Pons (tissue), 1 donor: ENCODE data around the gene RPP25.
"Not testable (repeated sequence)": the region's sequence is repeated elsewhere in the genome, so short reads cannot be mapped to it uniquely, and the experiment has no call there.

ENCODE experiments used
- DNase-seq: peaks from one replicate; pipeline ENCODE4 v3.0.0-alpha.2; 2016; ENCODE audit warnings: low spot score

Gene RPP25

GRCh38 chr15:74917676-74918075 is 38.9 kb downstream of the RPP25 start:
- DNase-seq = no peak

- not testable (repeated sequence) for DNase-seq
Observed at GRCh38 chr15:74913799-74914198, 42.8 kb downstream of the RPP25 start.

DNA sequence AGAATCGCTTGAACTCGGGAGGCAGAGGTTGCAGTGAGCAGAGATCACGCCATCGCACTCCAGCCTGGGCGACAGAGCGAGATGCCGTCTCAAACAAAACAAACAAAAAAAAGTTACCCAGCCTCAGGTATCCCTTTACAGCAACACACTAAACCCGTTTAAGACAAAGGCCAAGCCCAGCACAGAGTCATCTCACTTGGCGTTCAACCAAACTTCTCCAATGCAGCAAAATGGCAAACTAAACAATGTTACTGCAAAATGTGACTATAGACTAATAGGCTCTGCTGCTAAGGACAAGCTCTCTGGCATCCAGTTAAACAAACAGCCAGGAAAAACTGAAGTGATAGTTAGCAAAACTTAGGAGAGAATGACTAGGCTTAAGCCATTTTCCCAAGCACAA is 43.5 kb downstream of the RPP25 start:
- no peak for DNase-seq

DNA sequence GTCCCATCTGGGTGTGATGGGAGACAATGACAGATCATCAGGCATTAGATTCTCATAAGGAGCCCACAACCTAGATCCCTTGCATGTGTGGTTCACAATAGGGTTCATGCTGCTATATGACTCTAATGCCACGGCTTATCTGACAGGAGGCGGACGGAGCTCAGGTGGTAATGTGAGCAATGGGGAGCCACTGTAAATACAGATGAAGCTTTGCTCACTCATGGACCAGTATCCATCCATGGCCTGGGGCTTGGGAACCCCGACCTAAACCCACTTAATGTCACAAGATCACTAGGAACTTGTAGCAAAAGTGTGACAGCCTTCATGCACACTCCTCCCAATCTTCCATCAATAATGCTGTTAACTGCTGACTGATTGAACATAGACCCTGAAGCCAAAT is 47.9 kb downstream of the RPP25 start:
- no peak for DNase-seq

- DNase-seq = no peak
Observed at GRCh38 chr15:74907163-74907870, 49.3 kb downstream of the RPP25 start.

- peak; percentile 88 for DNase-seq
Observed at GRCh38 chr15:74906450-74907162, 50.0 kb downstream of the RPP25 start, which contains the start of gene FAM219B. TSS of gene FAM219B (minus strand) at chr15:74906851. CDS start at chr15:74906800, 51 bp downstream.

DNA sequence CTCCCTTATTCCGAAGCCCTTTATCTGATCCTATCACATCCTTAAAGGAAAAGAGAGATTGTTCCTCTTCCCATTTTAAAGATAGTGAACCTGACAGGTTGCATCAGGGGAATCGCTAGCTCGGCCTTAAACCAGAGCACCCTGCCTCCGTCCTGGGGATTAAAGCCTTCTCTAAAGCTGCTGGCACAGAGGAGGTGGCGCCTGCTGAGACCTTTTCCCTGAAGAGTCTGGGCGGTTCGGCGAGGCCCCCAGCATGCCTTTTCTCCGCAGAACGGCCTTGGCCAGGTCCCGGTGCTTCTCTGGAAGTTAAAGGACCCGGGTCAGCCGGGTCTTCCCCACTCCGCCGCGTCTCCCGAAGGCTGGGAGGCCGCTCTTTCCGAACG is 50.5 kb downstream of the RPP25 start:
- no peak for DNase-seq
